Measurements from ENCODE around the gene PARG.
"Not testable (repeated sequence)": the region's sequence is repeated elsewhere in the genome, so short reads cannot be mapped to it uniquely, and the experiment has no call there.

Gene PARG

DNA sequence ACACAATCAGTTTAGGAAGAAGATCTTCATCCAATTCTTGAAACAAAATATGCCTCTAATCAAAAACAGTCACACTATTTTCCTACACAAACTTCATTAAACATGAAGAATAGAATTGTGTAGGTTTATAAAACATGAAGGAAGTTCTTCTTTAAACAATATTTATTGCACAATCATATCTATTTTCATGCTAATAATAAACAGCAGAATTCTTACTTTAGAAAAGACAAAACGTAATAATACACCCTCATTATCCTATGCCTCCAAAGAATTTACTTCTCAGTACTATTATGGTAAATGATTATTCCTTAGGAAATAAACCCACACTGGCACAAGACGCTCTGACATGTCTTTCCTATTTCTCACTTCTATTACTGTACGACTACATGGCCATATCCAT is 41.4 kb downstream of the PARG start:
- DNase-seq: not testable (repeated sequence)

DNA sequence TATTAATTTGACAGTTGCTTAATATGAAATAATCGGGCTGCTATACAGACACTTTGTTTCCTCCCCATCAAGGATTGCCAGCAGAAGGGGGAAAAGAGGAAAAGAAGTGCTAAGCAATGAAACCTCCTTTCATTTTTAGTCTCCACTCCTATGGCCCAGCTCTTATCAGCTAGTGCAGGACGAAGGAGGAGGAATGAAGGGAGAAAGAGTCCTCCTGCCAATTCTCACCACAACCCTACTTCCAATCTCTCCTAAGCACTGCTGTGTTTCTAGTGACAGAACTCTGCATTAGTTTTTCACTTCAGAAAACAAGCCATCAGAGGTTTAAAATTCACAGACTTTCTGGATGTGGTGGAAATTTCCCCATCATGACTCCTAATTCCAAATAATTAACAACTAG is 41.8 kb downstream of the PARG start:
- DNase-seq: not testable (repeated sequence)

DNA sequence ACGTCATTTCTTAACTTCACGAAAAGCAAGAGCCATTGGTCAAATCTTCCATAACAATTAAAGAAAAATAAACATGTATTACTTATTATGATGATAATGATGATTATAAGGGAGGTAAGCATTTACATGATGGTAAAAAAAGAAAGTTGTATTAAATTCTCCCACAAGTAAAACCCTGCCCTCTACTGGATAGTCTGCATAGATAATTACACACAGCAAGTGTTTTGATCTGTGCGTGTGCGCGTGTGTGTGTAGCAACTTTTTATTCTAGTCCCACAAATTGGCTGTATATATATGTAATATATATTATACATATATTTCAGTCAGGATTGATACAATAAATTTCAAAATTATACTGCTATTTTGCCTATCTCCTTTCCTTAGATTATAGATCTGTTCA is 51.8 kb downstream of the PARG start:
- DNase-seq: not testable (repeated sequence)

DNA sequence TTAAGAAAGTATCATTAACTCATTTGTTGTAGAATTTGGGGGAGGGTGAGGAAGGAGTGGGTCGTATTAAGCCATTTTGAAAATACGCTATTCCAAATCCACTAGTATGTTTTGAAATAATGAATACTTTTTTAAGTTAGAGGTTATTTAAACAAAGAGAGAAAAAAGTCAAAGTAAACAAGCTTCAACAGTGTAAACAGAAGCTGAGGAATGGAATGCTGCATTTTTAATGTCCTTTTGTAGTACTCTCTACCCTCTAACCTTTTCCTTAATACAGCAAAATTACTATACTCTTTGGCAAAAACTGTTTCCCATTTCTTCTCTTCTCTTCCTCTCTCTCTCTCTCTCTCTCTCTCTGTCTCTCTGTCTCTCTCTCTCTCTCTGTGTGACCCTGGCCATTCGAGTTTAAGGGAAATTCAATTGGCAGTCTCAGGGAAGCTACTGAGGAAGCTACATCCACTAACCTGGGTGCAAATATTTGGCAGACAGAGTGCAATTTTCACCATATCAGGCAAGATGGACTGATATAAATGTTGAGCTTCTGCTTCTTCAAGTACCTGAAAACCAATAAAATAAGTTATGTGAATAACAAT is 57.0 kb downstream of the PARG start:
- not testable (repeated sequence) for DNase-seq

- not testable (repeated sequence) for DNase-seq
These were observed 58.0 kb downstream of the PARG start for GRCh38 chr10:49883852-49884251.

- DNase-seq: not testable (repeated sequence)
These were observed 59.5 kb downstream of the PARG start for GRCh38 chr10:49882327-49882726.

DNA sequence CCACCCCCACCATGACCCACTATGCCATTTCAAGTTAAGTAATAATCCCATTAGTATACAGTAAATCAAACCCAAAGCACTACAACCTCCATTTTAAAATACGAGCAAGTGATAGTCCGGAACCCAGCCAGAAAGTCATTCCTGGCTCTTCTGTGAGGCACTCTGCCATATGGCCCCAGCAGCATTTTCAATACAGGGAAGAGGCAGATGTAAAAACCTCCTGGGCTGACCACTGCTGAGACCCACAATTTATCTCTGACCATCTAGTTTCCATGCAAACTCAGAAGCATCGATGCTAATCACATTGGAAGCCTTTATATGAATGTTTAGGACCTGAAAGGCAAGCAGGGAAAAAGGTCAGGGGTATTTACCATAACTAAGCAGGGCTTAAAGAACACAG is 69.1 kb downstream of the PARG start:
- DNase-seq: not testable (repeated sequence)

GRCh38 chr10:49871462-49871861 is 70.4 kb downstream of the PARG start:
- DNase-seq: not testable (repeated sequence)

GRCh38 chr10:49859933-49860332 is 81.9 kb downstream of the PARG start:
- DNase-seq: not testable (repeated sequence)

- DNase-seq: not testable (repeated sequence)
These were observed 83.0 kb downstream of the PARG start for GRCh38 chr10:49858697-49859382.

- not testable (repeated sequence) for DNase-seq
These were observed 92.3 kb downstream of the PARG start for GRCh38 chr10:49849520-49849919.

GRCh38 chr10:49844775-49845595 is 96.8 kb downstream of the PARG start:
- no peak for DNase-seq

DNA sequence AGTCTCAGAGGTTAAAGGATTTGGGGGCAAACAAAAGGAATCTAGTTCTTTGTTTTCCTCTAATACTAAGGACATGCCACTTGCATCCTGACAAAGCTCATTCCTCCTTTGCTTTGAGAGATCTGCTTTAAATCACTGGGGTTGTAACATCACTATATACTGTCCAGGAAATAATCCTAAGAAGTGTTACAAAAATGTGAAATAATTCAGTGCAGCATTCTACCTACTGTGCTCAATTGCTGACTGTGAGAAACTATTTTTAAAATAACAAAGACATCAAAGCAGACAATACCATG is 99.5 kb downstream of the PARG start:
- DNase-seq: not testable (repeated sequence)

- no peak for DNase-seq
These were observed 100.1 kb downstream of the PARG start for GRCh38 chr10:49841615-49842332.

DNA sequence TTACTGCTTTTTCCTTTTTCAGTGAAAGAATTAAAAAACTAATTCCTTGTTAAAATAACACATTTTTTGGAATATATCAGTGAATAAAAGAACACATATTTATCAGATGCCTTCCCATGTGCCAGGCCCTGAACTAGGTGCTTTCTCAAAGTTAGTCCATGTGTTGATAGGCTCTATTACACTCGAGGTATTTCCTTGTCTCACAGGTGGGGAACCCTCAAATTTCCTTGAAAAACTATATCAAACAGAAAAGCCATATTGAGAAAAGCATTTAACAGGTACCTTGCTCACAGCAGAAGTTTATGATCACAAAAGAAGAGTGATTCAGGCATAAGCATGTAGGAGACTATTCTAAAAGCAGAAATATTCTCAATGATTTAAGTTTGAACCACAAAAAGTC is 104.1 kb downstream of the PARG start:
- DNase-seq: no peak

DNA sequence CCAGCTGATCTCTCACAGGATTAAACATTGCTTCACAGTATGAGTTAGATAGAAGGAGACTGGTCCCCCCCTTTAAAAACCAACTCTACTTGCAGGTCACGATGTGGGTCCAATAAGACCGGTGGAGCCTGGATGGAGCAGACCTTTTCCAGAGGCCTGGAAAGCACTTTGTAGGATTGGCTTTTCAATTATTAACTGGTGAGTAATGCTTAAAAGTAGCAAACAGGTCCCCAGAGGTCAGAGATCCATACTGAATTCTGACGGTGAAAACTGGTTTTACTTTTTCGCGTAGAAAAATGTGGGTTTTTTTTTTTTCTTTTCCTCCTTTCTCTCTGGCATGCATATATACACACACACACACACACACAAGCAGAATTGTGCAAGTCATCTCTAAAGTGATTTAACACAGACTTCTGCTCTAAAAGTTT is 104.8 kb downstream of the PARG start:
- DNase-seq: no peak

- no peak for DNase-seq
These were observed 106.9 kb downstream of the PARG start for GRCh38 chr10:49834976-49835375.

DNA sequence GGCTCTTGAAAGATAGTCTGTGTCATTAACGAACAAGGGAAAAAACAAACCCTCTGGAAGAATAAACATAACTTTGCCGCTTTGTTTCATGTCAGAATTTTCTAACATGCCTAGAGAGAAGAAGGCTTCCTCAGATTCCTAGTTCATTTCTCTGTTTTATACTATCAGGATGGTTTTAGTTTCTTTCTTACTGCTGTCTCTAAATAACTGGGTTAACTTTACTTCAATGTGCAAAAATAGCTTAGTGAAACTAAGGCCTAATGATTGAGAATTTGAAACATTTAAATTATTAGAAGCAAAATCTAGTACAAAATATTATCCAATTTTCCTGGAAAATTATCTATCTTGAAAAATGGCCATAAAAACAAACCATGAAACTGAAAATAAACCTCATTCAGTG is 107.6 kb downstream of the PARG start:
- DNase-seq: no peak

- no peak for DNase-seq
These were observed 108.7 kb downstream of the PARG start for GRCh38 chr10:49833168-49833567.

GRCh38 chr10:49831352-49832035 is 110.3 kb downstream of the PARG start:
- DNase-seq: no peak

DNA sequence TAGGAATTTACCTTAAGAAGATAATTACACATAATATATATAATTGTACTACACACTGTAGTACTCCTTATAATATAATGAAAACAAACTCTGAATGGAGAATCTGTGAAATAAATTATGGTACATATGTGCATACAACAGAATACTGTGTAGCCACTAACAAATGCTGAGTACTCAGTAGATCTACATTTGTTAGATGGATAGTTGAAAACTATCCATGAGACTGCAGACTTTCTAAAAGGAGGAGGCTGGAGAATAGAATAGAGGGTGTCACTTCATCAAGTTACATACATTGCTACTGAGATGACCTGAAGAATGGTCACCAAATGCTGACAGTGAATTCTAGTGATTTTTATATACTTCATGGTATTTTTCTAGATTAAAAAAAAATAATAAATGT is 111.0 kb downstream of the PARG start:
- DNase-seq: no peak

DNA sequence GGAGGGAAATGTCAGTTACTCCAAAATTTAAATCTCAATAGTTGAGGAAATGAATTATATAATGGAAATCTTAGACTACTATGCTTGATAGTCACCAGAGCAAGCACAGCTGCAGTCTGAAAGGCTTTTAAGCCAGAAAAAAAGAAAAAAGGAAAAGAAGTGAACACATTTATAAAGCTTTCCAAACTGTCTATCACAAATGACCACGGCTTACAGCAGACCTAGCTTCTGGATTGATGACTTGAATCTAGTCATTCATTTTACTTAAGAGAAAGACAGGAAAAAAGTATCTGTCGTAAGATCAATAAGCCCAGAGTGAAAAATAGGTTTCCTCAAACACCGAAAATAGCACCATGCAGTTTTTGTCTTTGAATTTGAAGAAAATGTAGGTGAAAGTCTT is 111.8 kb downstream of the PARG start:
- DNase-seq: no peak

DNA sequence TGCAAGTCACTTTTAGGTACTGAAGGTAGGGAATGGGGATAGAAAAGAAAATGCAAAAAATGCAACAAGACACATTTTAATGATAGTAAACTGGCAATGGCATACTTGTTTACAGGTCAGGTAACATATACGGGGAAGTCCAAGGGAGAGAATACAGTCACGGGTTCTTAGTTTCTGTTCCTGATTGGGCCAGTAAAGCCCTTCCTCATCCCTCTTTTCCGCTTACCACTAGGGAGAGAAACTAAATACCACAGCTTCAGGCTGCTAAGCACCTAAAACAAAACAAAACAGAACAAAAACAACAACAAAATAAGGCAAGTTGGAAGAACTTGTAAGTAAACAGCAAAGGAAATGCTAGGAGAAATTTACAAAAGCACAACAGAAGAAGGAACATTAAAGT is 114.5 kb downstream of the PARG start:
- DNase-seq: no peak

Data from activated CD4-positive, CD25-positive, alpha-beta regulatory T cell treated with anti-CD3 and anti-CD28 coated beads, Interleukin-2, amount 50 U/mL, for 72 hours (primary cell).